HG02885 (cell line): ENCODE data around the gene JAK2.
A peak's percentile ranks its signal among the peaks of the same experiment; 100 is the strongest.
"Not testable (repeated sequence)": the region's sequence is repeated elsewhere in the genome, so short reads cannot be mapped to it uniquely, and the experiment has no call there.

ENCODE experiments used
- ATAC-seq: cut with Tn5 transposase; IDR thresholded peaks from one replicate; pipeline ENCODE4 v1.9.1; 2021; ENCODE audit warnings: mild to moderate bottlenecking; ENCODE audit not compliant: unreplicated experiment, poor library complexity

Gene JAK2

GRCh38 chr9:4984621-4985385, at the start of gene JAK2:
TSS of gene JAK2 (plus strand) at chr9:4985272. CDS start at chr9:5021988, 36,716 bp downstream.
- ATAC-seq, result peak; percentile 72

DNA sequence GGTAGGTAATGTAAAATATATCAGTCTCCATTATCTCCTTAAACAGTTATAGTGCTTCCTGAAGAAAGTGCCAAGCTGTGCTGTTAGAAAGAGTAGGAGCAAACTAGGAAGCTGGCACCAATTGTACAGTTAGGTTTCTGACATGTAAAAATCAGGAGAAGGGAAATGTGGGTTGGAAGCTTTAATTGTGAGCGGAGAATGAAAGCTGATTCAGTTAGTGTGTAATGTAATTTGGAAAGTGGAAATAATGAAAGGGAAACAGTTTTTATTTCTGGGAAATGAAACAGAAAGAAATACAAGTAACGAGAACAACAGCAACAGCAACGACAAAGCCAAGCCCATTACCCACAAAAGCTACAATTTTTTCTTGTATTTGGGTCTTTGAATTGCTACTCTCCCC, 48.8 kb upstream of the JAK2 start:
- ATAC-seq, result no peak

- peak; percentile 59 for ATAC-seq
Observed at GRCh38 chr9:4936823-4937222, 48.2 kb upstream of the JAK2 start.

- no peak for ATAC-seq
Observed at GRCh38 chr9:4937446-4937845, 47.6 kb upstream of the JAK2 start.

DNA sequence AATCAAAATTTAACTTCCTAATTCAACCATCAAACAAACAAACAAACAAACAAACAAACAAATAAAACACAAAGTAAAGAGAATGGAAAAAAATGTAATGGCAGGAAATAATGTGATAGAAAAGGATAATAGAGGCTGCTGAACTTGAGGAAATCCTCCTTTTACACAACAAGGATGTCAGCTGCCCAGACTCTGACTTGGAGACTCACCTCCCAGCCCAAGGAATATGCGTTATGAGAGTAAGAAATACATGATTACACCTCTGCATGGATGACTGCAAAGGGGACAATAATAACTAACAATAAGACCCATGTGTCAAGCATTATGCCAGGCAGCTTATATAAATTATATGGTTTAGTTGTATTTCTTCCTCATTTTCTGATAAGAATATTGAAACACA, 46.6 kb upstream of the JAK2 start:
- ATAC-seq, result no peak

DNA sequence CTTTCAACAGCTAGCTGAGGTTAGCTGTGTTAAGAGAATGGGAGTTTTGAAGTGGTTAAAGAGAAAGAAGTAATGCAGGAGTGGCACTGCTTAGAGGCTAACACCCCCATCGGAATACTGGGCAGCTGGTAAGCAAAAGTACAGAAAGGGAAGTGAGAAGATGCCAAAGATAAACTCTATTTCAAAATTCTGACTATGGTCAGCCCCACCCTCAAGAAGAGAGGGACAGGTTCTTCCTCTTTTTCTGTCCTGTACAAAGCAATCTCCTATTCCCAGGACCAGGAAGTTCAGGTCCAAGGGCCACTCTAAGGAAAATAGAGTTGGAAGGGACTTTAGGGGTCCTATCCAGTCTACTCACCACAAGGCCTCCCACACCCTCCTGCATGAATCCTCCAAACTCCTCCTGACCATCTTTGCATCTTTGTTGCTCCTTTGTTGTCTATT, 45.9 kb upstream of the JAK2 start:
- ATAC-seq, result peak; percentile 79

GRCh38 chr9:4942042-4942691, 42.9 kb upstream of the JAK2 start:
- not testable (repeated sequence) for ATAC-seq

GRCh38 chr9:4943346-4943745, 41.7 kb upstream of the JAK2 start:
- ATAC-seq, result no peak

DNA sequence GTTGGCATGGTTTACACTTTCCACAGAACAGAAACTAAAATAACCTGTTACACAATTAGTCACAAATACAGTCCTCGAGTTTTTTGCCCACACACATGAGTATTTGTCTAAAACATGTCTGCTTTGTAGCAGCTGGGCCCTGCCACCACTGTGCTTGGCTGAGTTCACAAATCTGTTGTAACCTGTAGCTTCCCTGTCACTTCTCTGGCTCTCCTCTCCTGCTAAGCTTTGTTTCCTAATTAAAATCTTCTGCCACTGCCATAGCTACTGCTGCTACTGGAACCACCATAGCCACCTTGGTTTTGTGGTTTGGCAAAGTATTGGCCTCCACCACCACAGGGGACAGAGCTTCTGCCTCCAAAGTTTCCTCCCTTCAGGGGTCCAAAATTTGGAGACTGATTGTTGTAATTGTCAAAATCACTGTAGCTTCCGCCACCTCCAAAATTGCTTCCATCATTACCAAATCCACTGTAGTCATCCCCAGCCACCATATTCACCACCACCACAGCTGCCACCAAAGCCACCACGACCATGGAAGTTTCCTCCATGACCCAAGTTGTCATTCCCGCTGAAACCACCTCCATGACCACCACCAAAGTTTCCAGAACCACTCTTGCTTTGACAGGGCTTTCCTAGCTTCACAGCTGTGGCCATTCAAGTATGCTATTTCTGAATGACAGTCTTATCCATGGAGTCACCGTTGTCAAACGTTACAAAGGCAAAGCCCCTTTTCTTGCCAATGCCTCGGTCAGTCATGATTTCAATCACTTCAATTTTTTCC, 40.5 kb upstream of the JAK2 start:
- not testable (repeated sequence) for ATAC-seq

GRCh38 chr9:4946937-4947336, 38.1 kb upstream of the JAK2 start:
- ATAC-seq, result no peak

GRCh38 chr9:4955836-4956235, 29.2 kb upstream of the JAK2 start:
- ATAC-seq, result no peak

- no peak for ATAC-seq
Observed at GRCh38 chr9:4959031-4959430, 26.0 kb upstream of the JAK2 start.

DNA sequence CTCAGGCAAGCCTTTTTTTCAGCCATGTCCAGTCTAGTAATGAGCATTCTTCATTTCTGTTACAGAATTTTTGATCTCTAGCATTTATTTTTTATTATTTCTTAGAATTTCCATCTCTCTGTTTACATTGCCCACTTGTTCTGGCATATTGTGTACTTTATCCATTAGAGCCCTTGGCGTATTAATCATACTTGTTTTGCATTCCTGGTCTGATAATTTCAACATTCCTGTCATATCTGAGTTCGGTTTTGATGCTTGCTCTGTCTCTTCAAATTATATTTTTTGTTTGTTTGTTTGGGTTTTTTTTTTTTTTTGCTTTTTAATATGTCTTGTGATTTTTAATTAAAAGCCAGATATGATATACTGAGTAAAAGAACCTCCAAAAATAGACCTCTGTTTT, 23.0 kb upstream of the JAK2 start:
- no peak for ATAC-seq

GRCh38 chr9:4964540-4964939, 20.5 kb upstream of the JAK2 start:
- no peak for ATAC-seq

- ATAC-seq, result no peak
Observed at GRCh38 chr9:4965174-4965821, 19.8 kb upstream of the JAK2 start.

DNA sequence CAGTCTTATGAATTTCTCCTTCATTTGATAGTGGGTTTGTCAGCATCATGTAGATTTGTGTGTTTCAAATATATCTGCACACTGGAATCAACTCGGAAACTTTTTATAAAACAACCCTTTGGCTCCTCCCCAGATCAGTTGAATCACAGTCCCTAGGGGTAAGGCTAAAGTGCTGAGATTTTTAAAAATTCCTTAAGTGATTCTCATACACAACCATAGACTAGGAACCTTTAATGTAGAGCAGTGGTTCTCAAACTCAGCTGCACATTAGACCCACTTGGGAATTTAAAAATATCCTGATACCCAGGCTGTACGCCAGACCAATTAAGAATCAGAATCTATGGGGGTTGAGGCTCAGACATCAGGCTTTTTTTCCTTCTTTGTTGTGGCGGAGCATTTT, 17.5 kb upstream of the JAK2 start:
- no peak for ATAC-seq

GRCh38 chr9:4969130-4969529, 15.9 kb upstream of the JAK2 start:
- no peak for ATAC-seq

GRCh38 chr9:4970970-4971641, 14.0 kb upstream of the JAK2 start:
- ATAC-seq, result peak; percentile 87

- ATAC-seq, result no peak
Observed at GRCh38 chr9:4973246-4973645, 11.8 kb upstream of the JAK2 start.

DNA sequence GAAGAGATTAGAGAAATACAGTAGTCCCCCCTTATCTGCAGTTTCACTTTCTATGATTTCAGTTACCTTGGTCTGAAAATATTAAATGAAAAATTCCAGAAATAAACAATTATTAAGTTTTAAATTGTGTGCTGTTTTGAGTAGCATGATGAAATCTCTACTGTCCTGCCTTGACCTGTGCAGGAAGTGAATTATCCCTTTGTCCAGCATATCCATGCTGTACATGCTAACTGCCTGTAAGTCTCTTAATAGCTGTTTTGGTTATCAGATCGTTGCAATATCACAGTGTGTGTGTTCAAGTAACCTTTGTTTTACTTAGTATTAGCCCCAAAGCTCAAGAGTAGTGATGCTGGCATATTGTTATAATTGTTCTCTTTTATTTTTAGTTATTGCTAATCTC, 11.2 kb upstream of the JAK2 start:
- ATAC-seq, result no peak
